Stimulated activated CD4-positive, alpha-beta T cell treated with anti-CD3 and anti-CD28 coated beads, Interleukin-4, amount 100 ng/mL, for 4 hours (primary cell): Measurements from ENCODE around the gene OR10K2.
"Not testable (repeated sequence)": the region's sequence is repeated elsewhere in the genome, so short reads cannot be mapped to it uniquely, and the experiment has no call there.

Source experiments
- DNase-seq, 2 experiments: peaks; one replicate each; pipeline ENCODE4 v3.0.0-alpha.2; 2020

OR10K2 gene, protein sequence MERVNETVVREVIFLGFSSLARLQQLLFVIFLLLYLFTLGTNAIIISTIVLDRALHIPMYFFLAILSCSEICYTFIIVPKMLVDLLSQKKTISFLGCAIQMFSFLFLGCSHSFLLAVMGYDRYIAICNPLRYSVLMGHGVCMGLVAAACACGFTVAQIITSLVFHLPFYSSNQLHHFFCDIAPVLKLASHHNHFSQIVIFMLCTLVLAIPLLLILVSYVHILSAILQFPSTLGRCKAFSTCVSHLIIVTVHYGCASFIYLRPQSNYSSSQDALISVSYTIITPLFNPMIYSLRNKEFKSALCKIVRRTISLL

DNA sequence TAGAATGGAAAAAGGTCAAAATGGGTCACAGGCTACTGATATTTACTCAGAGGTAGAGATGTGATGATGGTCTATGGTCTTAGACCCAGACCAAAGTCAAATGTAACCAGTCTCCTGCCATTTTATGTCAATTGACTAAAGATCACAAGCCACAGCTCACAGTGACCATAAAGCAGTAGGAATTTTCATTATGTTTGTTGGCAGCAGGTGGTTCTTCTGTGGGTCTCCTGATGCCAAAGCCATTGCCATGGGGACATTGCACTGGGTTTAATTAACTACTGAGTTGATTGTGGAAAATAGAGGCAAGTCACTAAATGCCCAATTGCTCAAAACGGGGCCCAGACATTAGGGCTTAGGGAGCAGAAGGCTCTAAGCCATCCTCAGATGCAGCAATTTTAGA is at the start of gene OR10K2:
Gene OR10K2, minus strand, starts transcription at position 101 of the 400 bp plus-strand sequence. CDS start 5,371 bp downstream, outside the sequence.
- DNase-seq: no peak

- no peak for DNase-seq
Measured at GRCh38 chr1:158471920-158472319, 45.9 kb upstream of the OR10K2 start, which contains the start of gene OR10R2. Gene OR10R2, plus strand, starts transcription at chr1:158472220. Its CDS starts 106 bp downstream, at chr1:158472326.

DNA sequence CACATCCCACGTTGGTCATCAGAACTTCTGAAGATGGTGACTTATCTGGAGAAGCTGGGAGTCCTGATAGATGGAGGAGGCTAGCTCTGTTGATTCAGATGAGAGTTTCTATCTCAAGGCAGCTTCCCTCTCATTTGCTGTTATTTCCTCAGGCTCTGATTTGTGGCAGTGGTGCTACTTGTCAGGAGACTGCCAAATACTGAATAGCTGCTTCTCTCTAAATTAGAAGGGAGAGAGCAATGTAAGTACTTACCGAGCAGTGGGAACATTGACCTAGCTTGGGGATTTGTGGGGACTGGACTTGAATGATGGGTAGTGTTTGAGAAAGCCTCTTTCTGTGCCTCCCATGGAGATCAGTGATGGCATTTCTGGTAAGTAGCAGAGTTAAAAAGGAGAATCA is 35.5 kb upstream of the OR10K2 start, which contains the start of gene OR10K1:
Gene OR10K1, plus strand, starts transcription at position 301 of the 400 bp plus-strand sequence. CDS start 3,728 bp downstream, outside the sequence.
- no peak for DNase-seq

DNA sequence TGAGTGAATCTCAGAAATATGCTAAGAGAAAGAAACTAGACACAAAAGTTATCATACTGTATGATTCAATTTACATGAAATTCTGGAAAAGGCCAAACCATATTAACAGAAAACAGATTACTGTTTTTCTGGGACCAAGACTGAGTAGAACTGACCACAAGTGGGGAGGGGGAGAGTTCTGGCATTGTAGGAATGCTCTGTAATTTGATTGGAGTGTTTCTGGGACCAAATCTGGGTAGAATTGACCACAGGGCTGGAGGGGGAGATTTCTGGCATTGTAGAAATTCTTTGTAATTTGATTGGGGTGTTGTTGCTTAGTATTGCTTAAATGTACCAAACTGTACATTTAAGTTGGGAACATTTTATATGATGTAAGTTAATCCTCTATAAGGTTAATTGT is 32.2 kb upstream of the OR10K2 start:
- DNase-seq: no peak

DNA sequence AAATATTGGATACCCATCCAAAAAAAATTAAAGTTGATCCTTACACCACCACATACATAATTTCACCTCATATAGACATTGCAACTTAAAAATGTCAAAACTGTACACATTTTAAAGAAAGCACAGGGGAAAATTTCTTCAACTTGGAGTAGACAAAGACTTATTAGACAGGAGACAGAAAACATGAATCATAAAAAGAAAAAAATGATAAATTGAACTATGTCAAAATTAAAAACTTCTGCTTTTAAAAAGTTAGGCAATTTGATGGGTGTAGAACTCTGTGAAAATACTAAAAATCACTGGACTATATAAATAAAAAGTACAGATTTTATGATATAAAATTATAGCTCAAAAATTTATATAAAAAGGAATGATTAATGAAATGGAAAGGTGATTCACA is 31.2 kb upstream of the OR10K2 start:
- DNase-seq: no peak

- DNase-seq: no peak
Measured at GRCh38 chr1:158454537-158454936, 28.5 kb upstream of the OR10K2 start.

DNA sequence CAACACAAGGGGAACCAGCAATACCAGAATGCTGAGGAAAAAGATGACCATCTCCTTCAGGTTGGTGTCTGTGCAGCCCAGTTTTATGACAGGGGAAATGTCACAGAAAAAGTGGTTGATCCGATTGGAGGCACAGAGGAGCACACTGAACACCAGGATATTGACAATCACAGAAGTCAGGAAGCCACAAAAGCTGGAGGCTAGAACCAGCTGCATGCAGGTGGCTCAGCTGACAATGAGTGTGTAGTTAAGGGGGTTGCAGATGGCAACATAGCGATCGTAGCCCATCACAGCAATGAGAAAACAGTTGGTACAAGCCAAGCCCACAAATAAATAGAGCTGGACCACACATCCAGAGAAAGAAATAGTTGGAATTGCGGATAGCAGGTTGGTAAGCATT is 19.3 kb upstream of the OR10K2 start:
- no peak for DNase-seq

DNA sequence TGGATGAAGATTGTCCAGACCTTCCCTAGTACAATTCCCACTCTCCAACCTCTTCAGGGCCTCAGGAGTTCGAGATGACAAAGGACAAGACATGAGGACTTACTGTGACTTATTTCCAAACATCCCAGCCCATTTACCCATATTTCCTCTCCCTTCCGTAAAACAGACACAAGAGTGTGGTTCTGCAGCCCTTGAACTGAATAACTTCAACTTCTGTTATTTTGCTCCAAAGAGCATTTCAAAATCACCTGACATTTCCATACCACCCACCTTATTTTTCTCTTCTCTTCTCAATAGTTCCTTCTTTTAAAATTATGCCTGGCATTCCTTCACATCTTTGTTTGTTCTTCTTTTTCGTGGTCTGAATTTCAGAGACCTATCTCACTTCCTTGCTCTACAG is 8.7 kb upstream of the OR10K2 start:
- no peak for DNase-seq

GRCh38 chr1:158430163-158430562 is 4.1 kb upstream of the OR10K2 start:
- DNase-seq: not testable (repeated sequence)

- DNase-seq: no peak
Measured at GRCh38 chr1:158425027-158425426, 1.0 kb downstream of the OR10K2 start.

- DNase-seq: no peak
Measured at GRCh38 chr1:158422212-158422611, 3.8 kb downstream of the OR10K2 start.

GRCh38 chr1:158417586-158417985 is 8.5 kb downstream of the OR10K2 start:
- DNase-seq: no peak

DNA sequence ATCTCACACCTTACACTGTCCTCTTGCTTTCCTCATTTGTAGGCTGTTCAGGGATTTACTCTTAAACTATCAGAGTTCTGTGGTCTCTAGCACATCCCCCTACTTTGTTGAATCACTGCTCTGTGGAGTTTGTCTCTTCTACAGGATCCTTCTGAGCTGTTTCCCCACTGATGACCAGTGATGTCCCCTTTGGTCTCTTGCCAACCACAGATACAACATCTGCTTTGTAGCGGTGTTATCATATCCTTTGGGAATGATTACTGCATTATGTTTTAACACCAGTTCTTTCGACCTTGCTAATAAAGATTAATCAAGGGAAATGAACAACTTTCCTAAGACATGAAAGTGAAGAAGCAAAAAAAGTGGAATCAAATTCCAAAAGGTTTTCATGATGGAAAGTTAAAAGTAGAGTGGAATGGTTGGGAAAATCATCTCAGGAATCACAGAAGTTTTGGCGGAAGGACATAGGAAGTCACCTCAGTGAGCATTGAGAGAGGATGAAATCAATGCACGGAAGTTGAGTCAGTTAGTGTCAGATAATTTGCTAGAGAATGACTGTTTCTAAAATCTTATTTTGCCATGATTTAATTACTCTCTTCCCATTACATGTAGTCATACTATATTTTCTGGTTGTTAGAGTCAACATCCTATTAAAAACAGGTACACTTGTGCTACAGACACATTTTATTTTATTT is 11.2 kb downstream of the OR10K2 start:
- no peak for DNase-seq

GRCh38 chr1:158407092-158407491 is 18.9 kb downstream of the OR10K2 start:
- no peak for DNase-seq

DNA sequence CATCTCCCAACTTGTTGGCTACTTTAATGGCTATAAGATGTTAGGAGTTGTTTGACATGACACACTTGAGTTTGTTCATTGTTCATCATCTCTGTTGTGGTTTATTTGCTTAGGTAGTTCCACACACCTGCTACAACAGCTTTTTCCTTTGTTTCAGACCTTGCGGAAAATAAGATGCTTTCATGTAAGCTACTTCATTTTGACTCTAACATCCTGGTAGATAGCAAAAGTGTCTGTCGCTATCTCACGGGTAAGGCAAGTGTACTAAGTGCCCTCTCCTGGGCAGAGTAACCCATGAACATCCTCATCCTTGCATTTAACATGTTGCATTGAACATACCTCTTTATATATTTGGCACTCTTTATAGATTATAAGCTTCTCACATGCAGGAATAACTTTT is 25.2 kb downstream of the OR10K2 start:
- DNase-seq: no peak

GRCh38 chr1:158398818-158399514 is 27.1 kb downstream of the OR10K2 start, which contains the start of gene OR10T2:
Gene OR10T2, minus strand, starts transcription at chr1:158399466. Its CDS starts 0 bp downstream, at chr1:158399466.
- DNase-seq: no peak

DNA sequence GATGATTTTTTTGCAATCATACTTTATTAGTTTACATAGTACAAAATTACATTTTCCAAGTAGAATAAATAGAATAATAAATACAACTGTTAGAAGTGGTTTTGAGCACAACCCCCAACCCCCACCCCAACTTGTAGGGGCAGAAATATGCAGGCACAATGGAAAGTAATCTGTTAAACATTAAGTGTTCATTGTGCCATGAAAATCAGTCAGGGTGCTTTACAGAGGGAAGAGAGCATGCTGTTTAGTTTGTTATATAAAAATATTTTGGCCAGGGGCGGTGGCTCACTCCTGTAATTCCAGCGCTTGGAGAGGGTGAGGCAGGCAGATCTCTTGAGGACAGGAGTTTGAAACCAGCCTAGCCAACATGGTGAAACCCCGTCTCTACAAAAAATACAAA is 29.4 kb downstream of the OR10K2 start:
- DNase-seq: no peak

DNA sequence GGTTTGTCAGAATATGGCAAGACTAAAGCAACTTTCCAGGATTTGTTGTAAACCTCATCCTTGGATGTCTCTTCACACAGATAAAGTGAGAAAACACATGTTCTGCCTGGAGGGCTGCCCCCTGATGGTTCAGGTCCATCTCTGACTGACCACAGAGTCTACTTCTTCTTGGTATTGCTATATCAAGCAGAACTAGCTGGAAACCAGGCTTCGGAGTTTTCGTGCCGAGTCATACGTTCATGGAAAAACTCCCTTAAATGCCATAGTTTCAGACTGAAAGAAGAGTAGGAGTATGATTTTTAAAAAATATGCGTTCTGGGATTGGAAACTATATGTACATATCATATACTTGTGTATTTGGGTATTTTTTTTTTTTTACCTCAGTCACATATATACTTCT is 32.6 kb downstream of the OR10K2 start:
- no peak for DNase-seq

- DNase-seq: no peak
Measured at GRCh38 chr1:158391099-158391498, 34.9 kb downstream of the OR10K2 start.

DNA sequence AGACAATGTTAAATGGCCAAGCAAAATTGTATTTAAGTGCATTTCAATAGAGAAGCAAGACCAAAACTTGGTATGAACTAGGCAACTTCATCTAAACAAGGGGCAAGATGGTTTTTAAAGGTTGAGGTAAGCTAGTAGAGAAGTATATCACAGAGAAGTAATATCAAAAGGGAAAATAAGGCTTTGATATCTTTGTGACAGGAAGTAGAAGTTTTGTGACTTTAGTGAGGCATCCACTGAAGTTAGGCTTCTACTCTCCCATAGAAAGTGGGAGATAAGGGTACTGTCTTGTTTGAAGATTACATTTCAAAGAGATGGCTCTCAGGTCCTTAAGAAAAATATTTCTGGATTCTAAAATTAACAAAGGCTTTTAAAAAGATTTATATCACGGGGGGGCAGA is 35.7 kb downstream of the OR10K2 start:
- DNase-seq: no peak

DNA sequence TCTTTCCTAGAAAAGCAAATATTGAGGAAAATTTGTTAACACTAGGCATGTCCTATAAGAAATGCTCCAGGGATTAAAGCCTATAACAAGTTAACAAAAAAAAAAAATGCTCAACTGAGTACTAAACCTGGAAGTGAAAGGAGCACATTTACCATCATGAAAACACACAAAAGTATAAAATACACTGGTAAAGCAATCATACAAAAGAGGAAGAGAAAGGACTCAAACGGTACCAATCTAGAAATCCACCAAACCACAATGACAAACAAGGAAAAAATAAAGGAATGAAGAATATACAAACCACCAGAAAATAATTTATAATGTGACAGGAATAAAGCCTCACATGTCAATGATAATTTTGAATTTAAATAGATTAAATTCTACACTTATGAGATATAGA is 51.2 kb downstream of the OR10K2 start:
- no peak for DNase-seq

- not testable (repeated sequence) for DNase-seq
Measured at GRCh38 chr1:158374101-158374500, 51.9 kb downstream of the OR10K2 start.

- peak; percentile 1 to 23 for DNase-seq
Measured at GRCh38 chr1:158371188-158371953, 54.7 kb downstream of the OR10K2 start.
